Loucy (cell line): ENCODE data around the gene PTGDR2.

Experiments used
- H2AFZ ChIP-seq: fragments of 200-600 bp; sonication (generic); 2 replicates; pipeline ENCODE4 v1.6.0; 2016; ENCODE audit warnings: antibody characterized with exemption, mild to moderate bottlenecking, low read length, moderate library complexity
- H3F3A ChIP-seq: fragments of 200-600 bp; 2 replicates; pipeline ENCODE4 v1.6.0; 2016; ENCODE audit warnings: antibody characterized with exemption, low read depth, mild to moderate bottlenecking
- H3K27me3 ChIP-seq: fragments of 200-600 bp; sonication (generic); 2 replicates; pipeline ENCODE4 v1.6.1; 2014; ENCODE audit warnings: low read length, mild to moderate bottlenecking; ENCODE audit not compliant: insufficient read depth, poor library complexity, severe bottlenecking
- H3K36me3 ChIP-seq: fragments of 200-600 bp; sonication (generic); 2 replicates; pipeline ENCODE4 v1.6.1; 2016; ENCODE audit warnings: low read length; ENCODE audit not compliant: insufficient read depth
- H3K4me1 ChIP-seq: fragments of 200-600 bp; sonication (generic); 2 replicates; pipeline ENCODE4 v1.5.1; 2014; ENCODE audit warnings: low read length, mild to moderate bottlenecking; ENCODE audit not compliant: insufficient read depth, poor library complexity, severe bottlenecking
- H3K4me2 ChIP-seq: fragments of 200-600 bp; sonication (generic); 2 replicates; pipeline ENCODE4 v1.6.0; 2014; ENCODE audit warnings: antibody characterized with exemption, low read length, low read depth, mild to moderate bottlenecking; ENCODE audit not compliant: poor library complexity, severe bottlenecking
- H3K4me3 ChIP-seq: fragments of 200-600 bp; sonication (generic); 2 replicates; pipeline ENCODE4 v1.5.1; 2014; ENCODE audit warnings: low read length, mild to moderate bottlenecking, mixed read lengths; ENCODE audit not compliant: poor library complexity, severe bottlenecking
- H3K79me2 ChIP-seq: fragments of 200-600 bp; sonication (generic); 2 replicates; pipeline ENCODE4 v1.6.1; 2014; ENCODE audit warnings: low read length; ENCODE audit not compliant: insufficient read depth
- H3K9ac ChIP-seq: fragments of 200-600 bp; sonication (generic); 2 replicates; pipeline ENCODE4 v1.6.0; 2014; ENCODE audit warnings: mild to moderate bottlenecking, low read depth, low read length, moderate library complexity; ENCODE audit not compliant: poor library complexity, severe bottlenecking
- H3K9me2 ChIP-seq: fragments of 200-600 bp; sonication (generic); replicated peaks from 2 replicates; pipeline ENCODE4 v1.6.1; 2016; ENCODE audit warnings: low read depth, low read length, mixed read lengths
- H3K9me3 ChIP-seq: fragments of 200-600 bp; sonication (generic); 2 replicates; pipeline ENCODE4 v1.6.1; 2014; ENCODE audit warnings: mild to moderate bottlenecking, antibody characterized with exemption, low read length, low read depth; ENCODE audit not compliant: insufficient read depth
- H4K20me1 ChIP-seq: fragments of 200-600 bp; sonication (generic); 2 replicates; pipeline ENCODE4 v1.6.0; 2014; ENCODE audit warnings: antibody characterized with exemption, low read length, mild to moderate bottlenecking; ENCODE audit not compliant: insufficient read depth, poor library complexity, severe bottlenecking
- CTCF ChIP-seq: fragments of 200-600 bp; sonication (generic); conservative IDR thresholded peaks from 2 replicates; pipeline ENCODE4 v1.5.1; 2014; ENCODE audit warnings: mild to moderate bottlenecking, antibody characterized with exemption, low read length
- EZH2phosphoT487 ChIP-seq: fragments of 200-600 bp; IDR thresholded peaks from 2 replicates; pipeline ENCODE4 v1.6.1; 2018; ENCODE audit warnings: antibody characterized with exemption, mild to moderate bottlenecking, moderate library complexity, borderline replicate concordance

Gene PTGDR2

GRCh38 chr11:60873533-60873932, 17.8 kb upstream of the PTGDR2 start:
- Histone ChIP-seq H3K9ac (no peak overlapping the region), H4K20me1 (no peaks in the 10 kb centered on the region), H3K4me2 (no peak overlapping the region), H3F3A (no peaks in the 10 kb centered on the region), H3K36me3 (no peaks in the 10 kb centered on the region), H3K9me2 (no peaks in the 10 kb centered on the region), H3K4me3 (no peak overlapping the region), H2AFZ (no peak overlapping the region), H3K27me3 (no peaks in the 10 kb centered on the region), H3K9me3 (no peaks in the 10 kb centered on the region), H3K4me1 (peaks cover 68% of the 10 kb centered on the region), H3K79me2 (no peaks in the 10 kb centered on the region)
- TF ChIP-seq EZH2phosphoT487 (no peak), CTCF (no peak)

GRCh38 chr11:60872961-60873524, 17.3 kb upstream of the PTGDR2 start:
- Histone ChIP-seq H3K9me3 (no peaks in the 10 kb centered on the region), H4K20me1 (no peaks in the 10 kb centered on the region), H3K9ac (peak overlapping the region; percentile 49), H3F3A (no peaks in the 10 kb centered on the region), H3K36me3 (no peaks in the 10 kb centered on the region), H3K9me2 (no peaks in the 10 kb centered on the region), H3K4me2 (no peak overlapping the region), H3K27me3 (no peaks in the 10 kb centered on the region), H2AFZ (no peak overlapping the region), H3K79me2 (no peaks in the 10 kb centered on the region), H3K4me1 (peaks cover 68% of the 10 kb centered on the region), H3K4me3 (no peak overlapping the region)
- TF ChIP-seq EZH2phosphoT487, result no peak
- TF ChIP-seq CTCF, result no peak

- H3K36me3 ChIP-seq, result no peaks in the 10 kb centered on the region
- H3K4me1 ChIP-seq, result peaks cover 70% of the 10 kb centered on the region
- no peaks in the 10 kb centered on the region for H4K20me1 ChIP-seq
- H2AFZ ChIP-seq, result no peak overlapping the region
- peak overlapping the region; percentile 49 for H3K9ac ChIP-seq
- peak overlapping the region; percentile 66 for H3K4me2 ChIP-seq
- no peaks in the 10 kb centered on the region for H3K9me2 ChIP-seq
- peak overlapping the region; percentile 47 for H3K4me3 ChIP-seq
- H3K27me3 ChIP-seq, result no peaks in the 10 kb centered on the region
- no peaks in the 10 kb centered on the region for H3K9me3 ChIP-seq
- H3K79me2 ChIP-seq, result no peaks in the 10 kb centered on the region
- TF ChIP-seq CTCF, result no peak
- no peak for TF ChIP-seq EZH2phosphoT487
- H3F3A ChIP-seq, result no peaks in the 10 kb centered on the region
Measured at GRCh38 chr11:60872124-60872960, 16.6 kb upstream of the PTGDR2 start.
